Ovary (tissue), 3 donors: Measurements from ENCODE around the gene FNDC8.

Experiments
- EP300 ChIP-seq: sonication (generic); formaldehyde crosslinking; IDR thresholded peaks from one replicate; pipeline ENCODE4 v1.6.1; 2017; ENCODE audit warnings: antibody characterized with exemption
- POLR2A ChIP-seq: fragments of 450-650 bp; IDR thresholded peaks from one replicate; pipeline ENCODE4 v1.6.1; 2017; ENCODE audit warnings: antibody characterized with exemption, mild to moderate bottlenecking, moderate library complexity
- TF ChIP-seq, protein P1 (sequence below), 3 donors: fragments of 450-650 bp in 2 of 3; fragments of 200-600 bp in 1 of 3; IDR thresholded peaks; one replicate each; pipeline versions ENCODE4 v1.5.1 to v1.8.0; 2016 to 2022; ENCODE audit warnings: antibody characterized with exemption in 3 of 3, mild to moderate bottlenecking in 1 of 3
- donor health status: DM: no; HTN: no; CAD: no.

DNA sequence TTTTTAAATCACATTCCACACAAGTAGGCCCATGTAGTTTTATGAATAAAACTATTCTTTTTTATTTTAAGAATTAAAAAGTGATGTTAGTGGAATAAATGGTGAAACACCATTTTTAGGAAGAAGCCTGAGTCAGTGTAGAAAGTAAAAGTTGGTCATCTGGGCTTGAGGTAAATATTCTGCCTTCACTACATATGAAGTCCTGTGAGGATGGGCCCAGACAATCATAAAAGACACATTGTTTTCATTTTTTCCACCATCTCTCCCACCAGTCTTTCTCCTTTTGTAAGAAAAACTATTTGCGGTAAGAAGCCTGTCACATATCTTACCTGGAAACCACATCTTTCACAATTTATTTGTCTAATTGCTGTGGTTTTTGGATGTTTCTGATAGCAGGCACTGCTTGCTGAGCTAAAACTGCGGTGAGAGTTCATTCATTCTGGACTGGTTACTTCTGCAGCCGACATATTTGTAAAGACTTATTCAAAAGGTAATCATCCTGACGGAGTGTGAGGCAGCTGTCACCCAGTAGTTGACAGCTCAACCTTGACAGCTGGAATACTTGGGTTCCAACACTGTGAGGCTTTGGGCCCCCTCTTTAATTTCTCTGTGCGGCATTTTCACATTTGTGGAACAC, 47.3 kb upstream of the FNDC8 start:
- TF ChIP-seq, protein P1, sequence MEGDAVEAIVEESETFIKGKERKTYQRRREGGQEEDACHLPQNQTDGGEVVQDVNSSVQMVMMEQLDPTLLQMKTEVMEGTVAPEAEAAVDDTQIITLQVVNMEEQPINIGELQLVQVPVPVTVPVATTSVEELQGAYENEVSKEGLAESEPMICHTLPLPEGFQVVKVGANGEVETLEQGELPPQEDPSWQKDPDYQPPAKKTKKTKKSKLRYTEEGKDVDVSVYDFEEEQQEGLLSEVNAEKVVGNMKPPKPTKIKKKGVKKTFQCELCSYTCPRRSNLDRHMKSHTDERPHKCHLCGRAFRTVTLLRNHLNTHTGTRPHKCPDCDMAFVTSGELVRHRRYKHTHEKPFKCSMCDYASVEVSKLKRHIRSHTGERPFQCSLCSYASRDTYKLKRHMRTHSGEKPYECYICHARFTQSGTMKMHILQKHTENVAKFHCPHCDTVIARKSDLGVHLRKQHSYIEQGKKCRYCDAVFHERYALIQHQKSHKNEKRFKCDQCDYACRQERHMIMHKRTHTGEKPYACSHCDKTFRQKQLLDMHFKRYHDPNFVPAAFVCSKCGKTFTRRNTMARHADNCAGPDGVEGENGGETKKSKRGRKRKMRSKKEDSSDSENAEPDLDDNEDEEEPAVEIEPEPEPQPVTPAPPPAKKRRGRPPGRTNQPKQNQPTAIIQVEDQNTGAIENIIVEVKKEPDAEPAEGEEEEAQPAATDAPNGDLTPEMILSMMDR (IDR thresholded peaks at IDR 0.05): no peak
- TF ChIP-seq EP300 (no peak), POLR2A (no peak)
